Mucosa of rectum (tissue), 2 donors: Measurements from ENCODE around the gene BCAS3.

Experiments
- H3K27ac ChIP-seq, 2 donors: one replicate each; pipeline ENCODE4 v1.7.0; 2013; ENCODE audit warnings: inconsistent platforms in 2 of 2, low read depth in 2 of 2, low read length in 2 of 2
- H3K27me3 ChIP-seq, 2 donors: one replicate each; pipeline ENCODE4 v1.7.0; 2013; ENCODE audit warnings: low read length in 2 of 2; ENCODE audit not compliant: control insufficient read depth in 2 of 2, insufficient read depth in 2 of 2
- H3K36me3 ChIP-seq, 2 donors: one replicate each; pipeline ENCODE4 v1.7.0; 2013; ENCODE audit warnings: low read length in 2 of 2; ENCODE audit not compliant: control insufficient read depth in 2 of 2, insufficient read depth in 2 of 2
- H3K4me1 ChIP-seq, 2 donors: one replicate each; pipeline ENCODE4 v1.7.0; 2013; ENCODE audit warnings: low read length in 2 of 2, mild to moderate bottlenecking in 1 of 2; ENCODE audit not compliant: control insufficient read depth in 2 of 2, insufficient read depth in 2 of 2
- H3K4me3 ChIP-seq, 2 donors: one replicate each; pipeline ENCODE4 v1.7.0; 2013; ENCODE audit warnings: low read length in 2 of 2
- H3K9ac ChIP-seq, 2 donors: one replicate each; pipeline ENCODE4 v1.7.0; 2013; ENCODE audit warnings: low read length in 2 of 2, low read depth in 1 of 2, mild to moderate bottlenecking in 1 of 2
- H3K9me3 ChIP-seq, 2 donors: one replicate each; pipeline ENCODE4 v1.7.0; 2013; ENCODE audit warnings: low read length in 2 of 2; ENCODE audit not compliant: control insufficient read depth in 2 of 2
- donor health status: healthy.
- donor health status: Normal muscosa, but diverticular disease.

Gene BCAS3

GRCh38 chr17:61284174-61284573 lies 606.5 kb downstream of the BCAS3 start:
- no peaks in the 10 kb centered on the region for H3K4me1 ChIP-seq
- H3K27me3 ChIP-seq, result no peaks in the 10 kb centered on the region
- no peak overlapping the region for H3K9ac ChIP-seq
- no peaks in the 10 kb centered on the region for H3K36me3 ChIP-seq
- no peak overlapping the region for H3K27ac ChIP-seq
- no peaks in the 10 kb centered on the region for H3K9me3 ChIP-seq
- no peak overlapping the region for H3K4me3 ChIP-seq

GRCh38 chr17:61284746-61285145 lies 607.1 kb downstream of the BCAS3 start:
- H3K4me1 ChIP-seq, result no peaks in the 10 kb centered on the region
- H3K27ac ChIP-seq, result no peak overlapping the region
- H3K4me3 ChIP-seq, result no peak overlapping the region
- H3K9me3 ChIP-seq, result no peaks in the 10 kb centered on the region
- no peaks in the 10 kb centered on the region for H3K36me3 ChIP-seq
- no peak overlapping the region for H3K9ac ChIP-seq
- H3K27me3 ChIP-seq, result no peaks in the 10 kb centered on the region

GRCh38 chr17:61285526-61286320 lies 608.1 kb downstream of the BCAS3 start:
- no peak overlapping the region for H3K9ac ChIP-seq
- no peaks in the 10 kb centered on the region for H3K4me1 ChIP-seq
- no peak overlapping the region for H3K4me3 ChIP-seq
- no peaks in the 10 kb centered on the region for H3K9me3 ChIP-seq
- no peaks in the 10 kb centered on the region for H3K27me3 ChIP-seq
- no peaks in the 10 kb centered on the region for H3K36me3 ChIP-seq
- H3K27ac ChIP-seq, result no peak overlapping the region

GRCh38 chr17:61286449-61286848 lies 608.8 kb downstream of the BCAS3 start:
- Histone ChIP-seq H3K27ac (no peak overlapping the region), H3K9ac (no peak overlapping the region), H3K27me3 (no peaks in the 10 kb centered on the region), H3K36me3 (no peaks in the 10 kb centered on the region), H3K9me3 (no peaks in the 10 kb centered on the region), H3K4me1 (no peaks in the 10 kb centered on the region), H3K4me3 (no peak overlapping the region)

GRCh38 chr17:61289408-61290385 lies 612.0 kb downstream of the BCAS3 start:
- no peaks in the 10 kb centered on the region for H3K4me1 ChIP-seq
- H3K9ac ChIP-seq, result no peak overlapping the region
- no peaks in the 10 kb centered on the region for H3K27me3 ChIP-seq
- no peaks in the 10 kb centered on the region for H3K36me3 ChIP-seq
- H3K4me3 ChIP-seq, result no peak overlapping the region
- H3K27ac ChIP-seq, result no peak overlapping the region
- no peaks in the 10 kb centered on the region for H3K9me3 ChIP-seq

- Histone ChIP-seq H3K36me3 (no peaks in the 10 kb centered on the region), H3K9ac (no peak overlapping the region), H3K27ac (no peak overlapping the region), H3K27me3 (no peaks in the 10 kb centered on the region), H3K4me1 (no peaks in the 10 kb centered on the region), H3K4me3 (no peak overlapping the region), H3K9me3 (no peaks in the 10 kb centered on the region)
These were observed 614.0 kb downstream of the BCAS3 start for GRCh38 chr17:61291451-61292285.

- H3K27ac ChIP-seq, result no peak overlapping the region
These were observed 616.6 kb downstream of the BCAS3 start for GRCh38 chr17:61294286-61294685.

GRCh38 chr17:61294777-61295176 lies 617.1 kb downstream of the BCAS3 start:
- H3K27ac ChIP-seq, result no peak overlapping the region
- H3K4me1 ChIP-seq, result no peaks in the 10 kb centered on the region
- H3K36me3 ChIP-seq, result no peaks in the 10 kb centered on the region
- H3K9me3 ChIP-seq, result no peaks in the 10 kb centered on the region
- no peaks in the 10 kb centered on the region for H3K27me3 ChIP-seq
- no peak overlapping the region for H3K4me3 ChIP-seq
- H3K9ac ChIP-seq, result no peak overlapping the region

More at GRCh38 chr17:61294286-61294685, 616.6 kb downstream of the BCAS3 start:
- H3K4me1 ChIP-seq, result no peaks in the 10 kb centered on the region
- no peaks in the 10 kb centered on the region for H3K9me3 ChIP-seq
- H3K9ac ChIP-seq, result no peak overlapping the region
- H3K4me3 ChIP-seq, result no peak overlapping the region
- no peaks in the 10 kb centered on the region for H3K36me3 ChIP-seq
- H3K27me3 ChIP-seq, result no peaks in the 10 kb centered on the region

- H3K4me1 ChIP-seq, result no peaks in the 10 kb centered on the region
- H3K4me3 ChIP-seq, result no peak overlapping the region
- no peaks in the 10 kb centered on the region for H3K27me3 ChIP-seq
- no peaks in the 10 kb centered on the region for H3K36me3 ChIP-seq
- H3K27ac ChIP-seq, result no peak overlapping the region
- H3K9me3 ChIP-seq, result no peaks in the 10 kb centered on the region
- H3K9ac ChIP-seq, result no peak overlapping the region
These were observed 618.4 kb downstream of the BCAS3 start for GRCh38 chr17:61296058-61296457.
